ENCODE data around the gene EIF5A.

DNA sequence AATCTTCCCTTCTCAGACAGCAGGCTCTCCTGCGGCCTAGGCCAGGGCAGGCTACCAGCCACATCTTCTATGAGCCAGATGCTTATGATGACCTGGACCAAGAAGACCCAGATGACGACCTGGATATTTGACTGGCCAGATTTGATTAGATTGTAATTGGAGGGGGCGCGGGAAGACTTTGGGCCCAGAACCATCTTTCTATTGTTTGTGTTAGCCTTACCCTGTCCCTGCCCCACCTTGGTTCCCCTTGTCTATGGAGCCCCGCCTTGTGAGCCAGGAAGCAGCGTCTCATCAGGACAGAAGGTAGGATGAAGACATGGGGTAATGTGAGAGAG, 47.9 kb upstream of the EIF5A start:
- TF ChIP-seq, protein P1, sequence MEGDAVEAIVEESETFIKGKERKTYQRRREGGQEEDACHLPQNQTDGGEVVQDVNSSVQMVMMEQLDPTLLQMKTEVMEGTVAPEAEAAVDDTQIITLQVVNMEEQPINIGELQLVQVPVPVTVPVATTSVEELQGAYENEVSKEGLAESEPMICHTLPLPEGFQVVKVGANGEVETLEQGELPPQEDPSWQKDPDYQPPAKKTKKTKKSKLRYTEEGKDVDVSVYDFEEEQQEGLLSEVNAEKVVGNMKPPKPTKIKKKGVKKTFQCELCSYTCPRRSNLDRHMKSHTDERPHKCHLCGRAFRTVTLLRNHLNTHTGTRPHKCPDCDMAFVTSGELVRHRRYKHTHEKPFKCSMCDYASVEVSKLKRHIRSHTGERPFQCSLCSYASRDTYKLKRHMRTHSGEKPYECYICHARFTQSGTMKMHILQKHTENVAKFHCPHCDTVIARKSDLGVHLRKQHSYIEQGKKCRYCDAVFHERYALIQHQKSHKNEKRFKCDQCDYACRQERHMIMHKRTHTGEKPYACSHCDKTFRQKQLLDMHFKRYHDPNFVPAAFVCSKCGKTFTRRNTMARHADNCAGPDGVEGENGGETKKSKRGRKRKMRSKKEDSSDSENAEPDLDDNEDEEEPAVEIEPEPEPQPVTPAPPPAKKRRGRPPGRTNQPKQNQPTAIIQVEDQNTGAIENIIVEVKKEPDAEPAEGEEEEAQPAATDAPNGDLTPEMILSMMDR (IDR thresholded peaks at IDR 0.05) = no peak
- TF ChIP-seq EP300 (IDR thresholded peaks at IDR 0.05) = no peak
- TF ChIP-seq POLR2A (IDR thresholded peaks at IDR 0.05) = no peak
